HS-27A (cell line): ENCODE data around the gene PBX1.

Experiments used
- DNase-seq: peaks from one replicate; pipeline ENCODE4 v3.0.0-alpha.2; 2012; ENCODE audit warnings: low read depth, missing footprints

The PBX1 gene

DNA sequence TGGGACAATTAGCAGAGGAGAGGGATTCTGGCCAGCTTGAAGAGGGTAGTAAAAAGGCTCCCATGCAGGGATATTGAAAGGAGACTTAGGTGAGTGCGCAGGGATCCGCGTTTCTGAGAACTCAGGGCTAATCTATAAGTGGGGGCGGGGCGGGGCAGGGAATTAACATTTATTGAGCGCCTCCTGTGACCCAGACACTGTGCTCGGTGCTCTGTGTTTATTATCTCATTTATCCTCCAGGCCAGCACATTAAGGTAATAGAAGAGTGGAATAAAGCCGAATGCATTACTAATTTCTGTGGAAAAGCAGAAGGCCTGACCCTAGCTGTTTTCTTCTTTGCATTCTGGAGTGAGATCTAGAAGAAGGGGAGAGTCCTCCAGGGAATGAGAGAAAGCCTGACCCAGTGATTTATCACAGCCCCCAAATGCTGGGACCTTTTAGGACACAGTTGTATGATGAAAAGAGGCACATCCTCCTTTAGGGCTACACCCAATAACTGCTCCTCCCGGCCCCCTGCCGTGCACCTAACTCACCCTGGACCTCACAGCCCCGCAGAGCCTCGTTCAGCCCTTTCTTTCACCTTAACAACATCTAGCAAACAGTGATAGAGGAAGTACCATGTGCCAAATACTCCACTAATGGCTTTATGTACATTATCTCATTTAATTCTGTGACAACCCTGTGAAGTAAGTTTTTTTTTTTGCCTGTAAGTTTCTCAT lies 317.6 kb downstream of the PBX1 start:
- DNase-seq, result no peak

DNA sequence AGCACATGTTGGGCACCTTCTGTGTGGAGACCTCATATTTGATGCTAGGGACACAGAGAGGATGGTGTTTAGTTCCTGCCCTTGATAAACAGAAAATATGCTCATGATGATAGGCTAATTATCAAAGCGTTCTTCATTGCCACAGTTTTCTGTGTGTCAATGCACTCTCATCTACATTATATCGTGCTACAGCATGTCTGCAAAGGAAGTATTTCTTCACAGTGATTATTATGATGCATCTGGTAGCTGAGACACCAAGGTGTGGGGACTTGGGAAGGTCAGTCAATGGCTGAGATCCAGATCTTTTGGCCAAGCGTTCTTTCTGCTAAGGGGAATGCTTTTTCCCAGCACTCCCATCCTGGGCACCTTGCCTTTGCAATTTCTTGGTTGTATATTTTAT lies 321.2 kb downstream of the PBX1 start:
- DNase-seq, result no peak

DNA sequence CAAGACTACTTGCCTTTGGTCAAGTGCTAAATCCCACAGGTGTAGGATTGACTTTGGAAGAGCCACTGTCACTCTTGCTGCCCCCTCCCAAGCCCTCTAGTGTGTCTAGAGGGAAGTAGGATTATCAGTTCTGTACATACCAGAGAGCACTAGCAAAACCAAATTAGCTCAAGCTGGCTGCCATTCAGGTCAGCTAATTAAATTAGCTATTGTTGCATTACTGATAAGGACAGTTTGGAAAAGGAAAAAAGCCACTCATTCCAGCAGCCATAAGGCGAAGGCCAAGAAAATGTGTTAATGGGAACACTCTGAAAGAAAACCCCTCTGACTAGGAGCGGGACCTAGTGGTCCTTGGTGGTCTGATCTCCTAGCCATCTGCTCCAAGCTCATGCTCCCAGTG lies 321.7 kb downstream of the PBX1 start:
- DNase-seq, result no peak

- no peak for DNase-seq
Observed at GRCh38 chr1:164885311-164885710, 326.3 kb downstream of the PBX1 start.

GRCh38 chr1:164886101-164886500 lies 327.1 kb downstream of the PBX1 start:
- DNase-seq, result no peak

DNA sequence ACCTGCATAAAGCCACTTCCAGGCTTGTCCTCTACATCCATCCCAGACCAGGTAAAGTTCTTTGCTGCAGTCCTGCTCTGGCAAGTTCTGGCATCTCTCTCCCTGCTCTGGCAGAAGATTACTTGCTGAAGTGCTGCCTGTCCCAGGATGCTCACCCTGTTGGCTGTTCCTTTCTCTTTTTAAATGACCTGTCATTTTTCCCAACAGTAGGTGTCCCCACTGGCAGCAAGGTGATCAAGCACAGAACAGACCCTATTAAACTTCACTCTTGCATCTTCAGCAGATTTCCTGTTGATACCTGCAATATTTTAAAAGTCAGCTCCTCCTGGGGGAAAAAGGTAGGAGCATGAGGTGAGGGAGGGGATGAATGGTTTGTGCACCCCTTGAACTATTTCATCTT lies 332.6 kb downstream of the PBX1 start:
- no peak for DNase-seq

GRCh38 chr1:164895026-164895912 lies 336.3 kb downstream of the PBX1 start:
- DNase-seq, result no peak

GRCh38 chr1:164901031-164901430 lies 342.0 kb downstream of the PBX1 start:
- no peak for DNase-seq
